Measurements from ENCODE around the gene OSBPL8. TPM values are rescaled to one million over a fixed set of nuclear protein-coding genes. Genes with fewer than 3 reads are reported as not detected.
"Not testable (repeated sequence)": the region's sequence is repeated elsewhere in the genome, so short reads cannot be mapped to it uniquely, and the experiment has no call there.

Gene OSBPL8
- total and polyA plus RNA-seq, 2 experiments from 2014 or later, result 20.1 to 82.5 TPM

DNA sequence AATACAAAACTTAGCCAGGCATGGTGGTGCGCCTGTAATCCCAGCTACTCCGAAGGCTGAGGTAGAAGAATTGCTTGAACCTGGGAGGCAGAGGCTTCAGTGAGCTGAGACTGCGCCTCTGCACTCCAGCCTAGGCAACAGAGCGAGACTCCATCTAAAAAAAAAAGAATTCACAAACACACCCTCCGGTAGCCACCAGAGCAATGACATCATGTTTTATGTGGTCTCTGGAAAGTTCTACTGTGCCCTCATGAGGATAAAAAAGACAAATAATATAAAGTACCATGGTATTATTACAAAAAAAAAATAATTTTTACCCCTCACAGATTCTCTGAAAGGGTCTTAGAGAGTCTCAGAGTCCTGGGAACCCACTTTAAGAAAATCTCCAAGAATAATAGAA, 81.5 kb downstream of the OSBPL8 start:
- Histone ChIP-seq H3K27ac (no peak overlapping the region), H4K20me1 (ENCODE audit: insufficient read depth, poor library complexity, severe bottlenecking) (no peaks in the 10 kb centered on the region), H3K9me2 (replicated peaks; ENCODE audit: insufficient read depth) (no peaks in the 10 kb centered on the region), H3K4me2 (no peak overlapping the region), H3K4me1 (ENCODE audit: insufficient read depth) (no peaks in the 10 kb centered on the region), H3K9me3 (ENCODE audit: low read depth) (no peaks in the 10 kb centered on the region), H3K36me3 (replicated peaks; ENCODE audit: insufficient read depth, low read depth) (no peaks in the 10 kb centered on the region), H3K4me3 (no peak overlapping the region), H3K27me3 (no peaks in the 10 kb centered on the region), H2AFZ (no peak overlapping the region), H3K79me2 (peaks cover 13% of the 10 kb centered on the region)
- DNase-seq (ENCODE audit: low spot score), result no peak
- 97% methylated on average over 5 of the region's 5 CpGs for WGBS (ENCODE audit: low lambda C conversion rate, missing lambda C conversion rate)
- TF ChIP-seq EZH2phosphoT487 (IDR thresholded peaks at IDR 0.05; ENCODE audit: low read depth, severe bottlenecking, unreplicated experiment) (no peak), EZH2 (IDR thresholded peaks at IDR 0.05; ENCODE audit: borderline replicate concordance) (no peak), CTCF (IDR thresholded peaks at IDR 0.05; ENCODE audit: poor library complexity) (no peak)

GRCh38 chr12:76472862-76473261, 86.7 kb downstream of the OSBPL8 start:
- H3K9me3 ChIP-seq (ENCODE audit: low read depth); H3K4me2 ChIP-seq; H3K27me3 ChIP-seq; DNase-seq (ENCODE audit: low spot score); H3K27ac ChIP-seq; H2AFZ ChIP-seq; H3K36me3 ChIP-seq (replicated peaks; ENCODE audit: insufficient read depth, low read depth); H4K20me1 ChIP-seq (ENCODE audit: insufficient read depth, poor library complexity, severe bottlenecking); H3K4me3 ChIP-seq; H3K4me1 ChIP-seq (ENCODE audit: insufficient read depth); H3K9me2 ChIP-seq (replicated peaks; ENCODE audit: insufficient read depth): not testable (repeated sequence)
- peaks cover 27% of the 10 kb centered on the region for H3K79me2 ChIP-seq
- 97% methylated on average over 8 of the region's 8 CpGs for WGBS (ENCODE audit: low lambda C conversion rate, missing lambda C conversion rate)

GRCh38 chr12:76471579-76471978, 88.0 kb downstream of the OSBPL8 start:
- no peak overlapping the region for H3K4me3 ChIP-seq
- no peaks in the 10 kb centered on the region for H3K9me2 ChIP-seq (replicated peaks; ENCODE audit: insufficient read depth)
- H3K36me3 ChIP-seq (replicated peaks; ENCODE audit: insufficient read depth, low read depth), result no peaks in the 10 kb centered on the region
- H3K9me3 ChIP-seq (ENCODE audit: low read depth), result no peaks in the 10 kb centered on the region
- no peak for TF ChIP-seq CTCF (IDR thresholded peaks at IDR 0.05; ENCODE audit: poor library complexity)
- no peak for TF ChIP-seq EZH2 (IDR thresholded peaks at IDR 0.05; ENCODE audit: borderline replicate concordance)
- no peak for TF ChIP-seq EZH2phosphoT487 (IDR thresholded peaks at IDR 0.05; ENCODE audit: low read depth, severe bottlenecking, unreplicated experiment)
- no peak overlapping the region for H3K27ac ChIP-seq
- H3K27me3 ChIP-seq, result no peaks in the 10 kb centered on the region
- no peaks in the 10 kb centered on the region for H3K4me1 ChIP-seq (ENCODE audit: insufficient read depth)
- no peak overlapping the region for H3K4me2 ChIP-seq
- H3K79me2 ChIP-seq, result peaks cover 29% of the 10 kb centered on the region
- WGBS (ENCODE audit: low lambda C conversion rate, missing lambda C conversion rate), result 100% methylated on average over 1 of the region's 1 CpG
- H2AFZ ChIP-seq, result no peak overlapping the region
- DNase-seq (ENCODE audit: low spot score), result no peak
- H4K20me1 ChIP-seq (ENCODE audit: insufficient read depth, poor library complexity, severe bottlenecking), result no peaks in the 10 kb centered on the region

- Histone ChIP-seq H3K27ac (no peak overlapping the region), H3K36me3 (replicated peaks; ENCODE audit: insufficient read depth, low read depth) (no peaks in the 10 kb centered on the region), H3K4me2 (no peak overlapping the region), H3K9me3 (ENCODE audit: low read depth) (no peaks in the 10 kb centered on the region), H3K27me3 (no peaks in the 10 kb centered on the region), H3K4me3 (no peak overlapping the region), H3K79me2 (peaks cover 30% of the 10 kb centered on the region), H2AFZ (no peak overlapping the region), H4K20me1 (ENCODE audit: insufficient read depth, poor library complexity, severe bottlenecking) (no peaks in the 10 kb centered on the region), H3K4me1 (ENCODE audit: insufficient read depth) (no peaks in the 10 kb centered on the region), H3K9me2 (replicated peaks; ENCODE audit: insufficient read depth) (no peaks in the 10 kb centered on the region)
- WGBS (ENCODE audit: low lambda C conversion rate, missing lambda C conversion rate), result 80% methylated on average over 7 of the region's 7 CpGs
- peak; percentile 19 for DNase-seq (ENCODE audit: low spot score)
- TF ChIP-seq EZH2phosphoT487 (IDR thresholded peaks at IDR 0.05; ENCODE audit: low read depth, severe bottlenecking, unreplicated experiment) (no peak), CTCF (IDR thresholded peaks at IDR 0.05; ENCODE audit: poor library complexity) (no peak), EZH2 (IDR thresholded peaks at IDR 0.05; ENCODE audit: borderline replicate concordance) (no peak)
Measured at GRCh38 chr12:76470028-76470939, 89.3 kb downstream of the OSBPL8 start.
